NCI-H345 treated with DMSO at 0.1 percent for 48 hours (cell line): Measurements from ENCODE around the gene SUPT20HL2.
"Not testable (repeated sequence)": the region's sequence is repeated elsewhere in the genome, so short reads cannot be mapped to it uniquely, and the experiment has no call there.

Source experiments
- DNase-seq: peaks from one replicate; lab custom pipeline; 2025; ENCODE audit not compliant: unreplicated experiment; lab: John Stamatoyannopoulos, UW

SUPT20HL2 gene

GRCh38 chrX:24314019-24314635 is at the start of gene SUPT20HL2:
TSS of gene SUPT20HL2 (minus strand) at chrX:24314069. CDS start at chrX:24313315, 754 bp downstream.
- DNase-seq, result no peak

GRCh38 chrX:24362089-24362745 is 48.3 kb upstream of the SUPT20HL2 start:
- DNase-seq, result not testable (repeated sequence)

- no peak for DNase-seq
Measured at GRCh38 chrX:24360272-24360671, 46.4 kb upstream of the SUPT20HL2 start, which contains the start of gene SUPT20HL1. TSS of gene SUPT20HL1 (plus strand) at chrX:24360639. CDS start at chrX:24362761, 2,122 bp downstream.

- no peak for DNase-seq
Measured at GRCh38 chrX:24357106-24357505, 43.2 kb upstream of the SUPT20HL2 start.

GRCh38 chrX:24355095-24355494 is 41.2 kb upstream of the SUPT20HL2 start:
- no peak for DNase-seq

GRCh38 chrX:24350217-24350616 is 36.3 kb upstream of the SUPT20HL2 start:
- no peak for DNase-seq

- no peak for DNase-seq
Measured at GRCh38 chrX:24347881-24348280, 34.0 kb upstream of the SUPT20HL2 start.

- no peak for DNase-seq
Measured at GRCh38 chrX:24343719-24344118, 29.9 kb upstream of the SUPT20HL2 start.

GRCh38 chrX:24341795-24342194 is 27.9 kb upstream of the SUPT20HL2 start:
- no peak for DNase-seq

- DNase-seq, result no peak
Measured at GRCh38 chrX:24340501-24340900, 26.6 kb upstream of the SUPT20HL2 start.

- no peak for DNase-seq
Measured at GRCh38 chrX:24339911-24340310, 26.0 kb upstream of the SUPT20HL2 start.

GRCh38 chrX:24335871-24336270 is 22.0 kb upstream of the SUPT20HL2 start:
- DNase-seq, result no peak

- no peak for DNase-seq
Measured at GRCh38 chrX:24334461-24334860, 20.6 kb upstream of the SUPT20HL2 start.

- DNase-seq, result no peak
Measured at GRCh38 chrX:24333371-24333770, 19.5 kb upstream of the SUPT20HL2 start.

GRCh38 chrX:24332878-24333277 is 19.0 kb upstream of the SUPT20HL2 start:
- no peak for DNase-seq

GRCh38 chrX:24325231-24325630 is 11.4 kb upstream of the SUPT20HL2 start:
- no peak for DNase-seq

- DNase-seq, result no peak
Measured at GRCh38 chrX:24321741-24322395, 8.0 kb upstream of the SUPT20HL2 start.

GRCh38 chrX:24317567-24317966 is 3.7 kb upstream of the SUPT20HL2 start:
- no peak for DNase-seq

- no peak for DNase-seq
Measured at GRCh38 chrX:24316111-24316510, 2.2 kb upstream of the SUPT20HL2 start.

GRCh38 chrX:24312249-24312607 is 1.6 kb downstream of the SUPT20HL2 start:
- DNase-seq, result not testable (repeated sequence)

- not testable (repeated sequence) for DNase-seq
Measured at GRCh38 chrX:24311507-24312248, 2.2 kb downstream of the SUPT20HL2 start.
